ENCODE measurements around the gene ZNF724. TPM values are rescaled to one million over a fixed set of nuclear protein-coding genes. Genes with fewer than 3 reads are reported as not detected.
"Not testable (repeated sequence)": the region's sequence is repeated elsewhere in the genome, so short reads cannot be mapped to it uniquely, and the experiment has no call there.

ZNF724 gene
- total RNA-seq, 1 donor from 2014 or later, result 4.2 TPM

- no peak for DNase-seq (ENCODE audit: extremely low spot score in 2 of 2)
- no peak for TF ChIP-seq CTCF (IDR thresholded peaks at IDR 0.05)
- TF ChIP-seq POLR2A (IDR thresholded peaks at IDR 0.05), result no peak
- TF ChIP-seq POLR2AphosphoS5 (IDR thresholded peaks at IDR 0.05; ENCODE audit: insufficient read depth in 1 of 2, low read depth in 1 of 2), result no peak
- Histone ChIP-seq H3K4me1 (no peaks in the 10 kb centered on the region), H3K27ac (no peak overlapping the region), H3K36me3 (peaks cover 0 to 12% of the 10 kb centered on the region in 2 donors), H3K4me3 (no peak overlapping the region), H3K27me3 (no peaks in the 10 kb centered on the region), H3K9me3 (no peaks in the 10 kb centered on the region)
- intact Hi-C loops (cut with DNase I), result no loop called here
Observed at GRCh38 chr19:23259961-23260360, 9.8 kb upstream of the ZNF724 start.

- Histone ChIP-seq H3K4me1 (no peaks in the 10 kb centered on the region), H3K4me3 (no peak overlapping the region), H3K27ac (no peak overlapping the region), H3K27me3 (no peaks in the 10 kb centered on the region), H3K9me3 (no peaks in the 10 kb centered on the region), H3K36me3 (peaks cover 0 to 9% of the 10 kb centered on the region in 2 donors)
- no peak for TF ChIP-seq POLR2A (IDR thresholded peaks at IDR 0.05)
- TF ChIP-seq POLR2AphosphoS5 (IDR thresholded peaks at IDR 0.05; ENCODE audit: insufficient read depth in 1 of 2, low read depth in 1 of 2), result no peak
- TF ChIP-seq CTCF (IDR thresholded peaks at IDR 0.05), result no peak
- intact Hi-C loops (cut with DNase I), result no loop called here
- DNase-seq (ENCODE audit: extremely low spot score in 2 of 2), result no peak
Observed at GRCh38 chr19:23255700-23256099, 5.5 kb upstream of the ZNF724 start.

- H3K27me3 ChIP-seq, result no peaks in the 10 kb centered on the region
- H3K36me3 ChIP-seq, result peaks cover 0 to 6% of the 10 kb centered on the region in 2 donors
- H3K27ac ChIP-seq, result no peak overlapping the region
- peaks cover 2% of the 10 kb centered on the region for H3K4me1 ChIP-seq
- intact Hi-C loops (cut with DNase I), result no loop called here
- DNase-seq (ENCODE audit: extremely low spot score in 2 of 2), result no peak
- H3K4me3 ChIP-seq, result no peak overlapping the region
- H3K9me3 ChIP-seq, result no peaks in the 10 kb centered on the region
- no peak for TF ChIP-seq POLR2AphosphoS5 (IDR thresholded peaks at IDR 0.05; ENCODE audit: insufficient read depth in 1 of 2, low read depth in 1 of 2)
- TF ChIP-seq POLR2A (IDR thresholded peaks at IDR 0.05), result no peak
Observed at GRCh38 chr19:23254141-23254910, 4.1 kb upstream of the ZNF724 start.

- H3K4me3 ChIP-seq; DNase-seq (ENCODE audit: extremely low spot score in 2 of 2); H3K27ac ChIP-seq; intact Hi-C loops (cut with DNase I); H3K4me1 ChIP-seq; H3K9me3 ChIP-seq; H3K36me3 ChIP-seq; H3K27me3 ChIP-seq: not testable (repeated sequence)
Observed at GRCh38 chr19:23253256-23253655, 3.1 kb upstream of the ZNF724 start.

GRCh38 chr19:23241419-23241818 lies 8.8 kb downstream of the ZNF724 start:
- peaks cover 13% of the 10 kb centered on the region for H3K9me3 ChIP-seq
- no peak for DNase-seq (ENCODE audit: extremely low spot score in 2 of 2)
- no peak overlapping the region for H3K4me3 ChIP-seq
- H3K27me3 ChIP-seq, result no peaks in the 10 kb centered on the region
- H3K4me1 ChIP-seq, result no peaks in the 10 kb centered on the region
- intact Hi-C loops (cut with DNase I), result no loop called here
- H3K36me3 ChIP-seq, result peaks cover 0 to 36% of the 10 kb centered on the region in 2 donors
- H3K27ac ChIP-seq, result no peak overlapping the region
- no peak for TF ChIP-seq POLR2AphosphoS5 (IDR thresholded peaks at IDR 0.05; ENCODE audit: insufficient read depth in 1 of 2, low read depth in 1 of 2)
- no peak for TF ChIP-seq POLR2A (IDR thresholded peaks at IDR 0.05)
- no peak for TF ChIP-seq CTCF (IDR thresholded peaks at IDR 0.05)

GRCh38 chr19:23222998-23223652 lies 27.1 kb downstream of the ZNF724 start:
- Histone ChIP-seq H3K36me3 (peaks cover 0 to 44% of the 10 kb centered on the region in 2 donors), H3K4me1 (no peaks in the 10 kb centered on the region), H3K27me3 (no peaks in the 10 kb centered on the region), H3K9me3 (peaks cover 52% of the 10 kb centered on the region), H3K27ac (no peak overlapping the region), H3K4me3 (no peak overlapping the region)
- no peak for DNase-seq (ENCODE audit: extremely low spot score in 2 of 2)
- intact Hi-C loops (cut with DNase I), result no loop called here
- TF ChIP-seq POLR2A (IDR thresholded peaks at IDR 0.05), result no peak
- no peak for TF ChIP-seq CTCF (IDR thresholded peaks at IDR 0.05)
- TF ChIP-seq POLR2AphosphoS5 (IDR thresholded peaks at IDR 0.05; ENCODE audit: insufficient read depth in 1 of 2, low read depth in 1 of 2), result no peak
